ENCODE results near the gene ANGPTL2. TPM values are rescaled to one million over a fixed set of nuclear protein-coding genes. Genes with fewer than 3 reads are reported as not detected.

ANGPTL2 gene
- total RNA-seq (2022; extraction: Qiagen RNA extraction; ENCODE audit: low read depth) = not detected in 5 replicates

DNA sequence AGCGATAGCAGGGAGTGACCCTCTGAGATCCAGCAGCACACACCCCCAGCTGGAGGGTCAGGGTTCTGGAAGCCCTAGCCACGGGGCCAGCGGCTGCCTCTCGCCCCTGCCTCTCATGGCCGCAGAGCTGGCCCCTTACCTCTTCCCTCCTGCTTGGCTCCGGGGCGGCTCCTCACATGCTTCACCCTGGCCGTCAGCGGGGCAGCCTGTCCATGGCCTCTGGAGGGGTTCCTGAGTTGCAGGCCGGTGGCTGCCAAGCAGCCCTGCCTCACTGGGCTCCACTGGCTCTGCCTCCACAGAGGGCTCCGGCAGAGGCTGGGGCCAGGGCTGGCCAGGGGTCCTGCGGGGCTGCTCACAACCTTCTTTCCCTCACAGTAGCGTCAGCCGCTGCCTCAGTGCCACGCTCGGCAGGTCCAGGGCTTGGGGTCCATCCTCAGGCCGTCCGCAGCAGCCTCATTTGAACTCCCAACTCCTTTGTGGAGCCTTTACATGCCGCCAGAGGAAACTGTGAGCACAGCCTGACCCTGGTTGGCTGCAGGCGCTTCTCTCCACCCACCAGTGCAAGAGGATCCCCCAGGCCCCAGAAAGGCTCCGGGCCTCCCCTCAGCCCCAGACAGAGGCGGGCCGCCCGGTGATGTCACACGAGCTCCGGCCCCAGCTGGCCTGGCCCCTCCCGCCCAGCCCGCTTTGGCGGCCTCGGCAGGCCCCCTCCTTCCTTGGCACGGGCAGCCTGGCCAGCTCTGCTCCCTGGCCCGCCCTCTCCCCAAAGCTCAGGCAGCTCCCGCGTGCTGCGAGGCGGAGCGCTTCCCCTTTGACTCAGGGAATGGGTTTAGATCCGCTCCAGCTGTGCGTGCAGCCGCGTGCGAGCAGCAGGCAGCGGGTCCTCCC lies at the start of gene ANGPTL2:
TSS of gene ANGPTL2 (minus strand) at position 460 of the 888 bp plus-strand sequence. CDS start 13,904 bp downstream, outside the sequence.

Other genes with a start within 250 kb of the ANGPTL2 start
- 1.0 to 2.6 TPM (median 1.9 TPM) in 5 replicates for gene RALGPS1, start 207.9 kb downstream of the ANGPTL2 start, total RNA-seq (2022; extraction: Qiagen RNA extraction; ENCODE audit: low read depth)
- gene GARNL3, start 142.1 kb upstream of the ANGPTL2 start, total RNA-seq (2022; extraction: Qiagen RNA extraction; ENCODE audit: low read depth) = 1.5 to 3.7 TPM (median 2.9 TPM) in 5 replicates